GM12878 (cell line): ENCODE data around the gene CDH5. TPM values are rescaled to one million over a fixed set of nuclear protein-coding genes. Genes with fewer than 3 reads are reported as not detected.

Source experiments
- ATAC-seq: fragments of 200-7000 bp; cut with Tn5 transposase; 3 replicates; pipeline ENCODE4 v1.9.1; 2020; ENCODE audit warnings: mild to moderate bottlenecking, moderate library complexity
- BruUV-seq: library from RNA; stranded (reverse); fragments of 400-500 nt; replicated peaks from 2 replicates; lab custom pipeline; 2021; lab: Mats Ljungman, UMichigan
- CTCF ChIA-PET: fragments of 300-600 bp; sonication (Branson Sonifier 250); formaldehyde crosslinking; extraction: SDS; loops from one replicate; lab custom pipeline; 2021; ENCODE audit warnings: inconsistent platforms; lab: Yijun Ruan, JAX
- POLR2A ChIA-PET: fragments of 350-600 bp; formaldehyde crosslinking; extraction: SDS; loops from one replicate; lab custom pipeline; 2021; ENCODE audit warnings: inconsistent platforms; lab: Charles Lee
- RAD21 ChIA-PET: fragments of 300-600 bp; sonication (Branson Sonifier 250); formaldehyde crosslinking; loops from one replicate; lab custom pipeline; 2023; ENCODE audit warnings: antibody characterized with exemption; ENCODE audit not compliant: unreplicated experiment; lab: Charles Lee
- SMC1A ChIA-PET: fragments of 300-600 bp; sonication (Branson Sonifier 250); formaldehyde crosslinking; loops from one replicate; lab custom pipeline; 2023; ENCODE audit not compliant: unreplicated experiment, uncharacterized antibody; lab: Charles Lee
- DNase-seq: peaks from one replicate; pipeline ENCODE4 v3.0.0-alpha.2; 2011; ENCODE audit warnings: low read depth, low spot score
- FAIRE-seq: peaks from 3 replicates; lab custom pipeline; 2011; peaks lifted over from hg19 to GRCh38; lab: Jason Lieb, UNC
- H2AFZ ChIP-seq: 2 replicates; pipeline ENCODE4 v1.6.0; 2011; ENCODE audit warnings: low read depth, low read length, control low read depth; ENCODE audit not compliant: control insufficient read depth
- H3K27ac ChIP-seq: 2 replicates; pipeline ENCODE4 v1.5.1; 2011; ENCODE audit warnings: control low read depth; ENCODE audit not compliant: control insufficient read depth, insufficient read depth
- H3K27me3 ChIP-seq, 2 experiments: replicated peaks in 1 of 2; 2 replicates each; pipeline versions ENCODE4 v1.6.0 to v1.6.1; 2011; ENCODE audit warnings: low read length in 1 of 2; ENCODE audit not compliant: control insufficient read depth in 2 of 2, insufficient read depth in 2 of 2
- H3K36me3 ChIP-seq, 2 experiments: 2 replicates each; pipeline ENCODE4 v1.5.1; 2011; ENCODE audit warnings: low read length in 1 of 2; ENCODE audit not compliant: control insufficient read depth in 2 of 2, insufficient read depth in 2 of 2
- H3K4me1 ChIP-seq: 2 replicates; pipeline ENCODE4 v1.6.1; 2011; ENCODE audit warnings: mild to moderate bottlenecking, low read length, moderate library complexity, mixed read lengths; ENCODE audit not compliant: control insufficient read depth, insufficient read depth
- H3K4me2 ChIP-seq: 2 replicates; pipeline ENCODE4 v1.6.0; 2011; ENCODE audit warnings: control low read depth; ENCODE audit not compliant: control insufficient read depth, insufficient read depth
- H3K4me3 ChIP-seq: fragments of 200-600 bp; sonication (generic); 2 replicates; pipeline ENCODE4 v1.5.1; 2016
- H3K79me2 ChIP-seq: 2 replicates; pipeline ENCODE4 v1.6.0; 2011; ENCODE audit warnings: low read length; ENCODE audit not compliant: control insufficient read depth, insufficient read depth
- H3K9ac ChIP-seq: 2 replicates; pipeline ENCODE4 v1.8.0; 2011; ENCODE audit warnings: low read length, control low read depth, mixed read lengths; ENCODE audit not compliant: control insufficient read depth, insufficient read depth
- H3K9me3 ChIP-seq: replicated peaks from 3 replicates; pipeline ENCODE4 v1.5.1; 2011; ENCODE audit warnings: mild to moderate bottlenecking, low read length; ENCODE audit not compliant: control insufficient read depth, insufficient read depth
- H4K20me1 ChIP-seq: 2 replicates; pipeline ENCODE4 v1.6.0; 2011; ENCODE audit not compliant: control insufficient read depth, insufficient read depth
- CEBPZ ChIP-seq: fragments of 150-350 bp; IDR thresholded peaks from 2 replicates; pipeline ENCODE4 v1.6.1; 2016; ENCODE audit warnings: low read depth, low read length
- NFXL1 ChIP-seq: fragments of 450-650 bp; IDR thresholded peaks from 2 replicates; pipeline ENCODE4 v1.6.1; 2017; ENCODE audit warnings: antibody characterized with exemption, mild to moderate bottlenecking, borderline replicate concordance
- SREBF1 ChIP-seq: IDR thresholded peaks from 2 replicates; pipeline ENCODE4 v1.6.1; 2012; ENCODE audit warnings: mild to moderate bottlenecking, low read length
- STAT1 ChIP-seq: fragments of 450-650 bp; conservative IDR thresholded peaks from 2 replicates; pipeline ENCODE4 v1.6.1; 2014; ENCODE audit warnings: antibody characterized with exemption, mild to moderate bottlenecking
- TCF12 ChIP-seq: IDR thresholded peaks from 2 replicates; pipeline ENCODE4 v1.6.1; 2011; ENCODE audit warnings: low read depth, mild to moderate bottlenecking, low read length
- TCF7 ChIP-seq: IDR thresholded peaks from 2 replicates; pipeline ENCODE4 v1.6.1; 2014; ENCODE audit warnings: antibody characterized with exemption, borderline replicate concordance
- ZNF384 ChIP-seq: IDR thresholded peaks from 2 replicates; pipeline ENCODE4 v1.6.1; 2012; ENCODE audit warnings: low read depth, mild to moderate bottlenecking, low read length, improper control_type of control experiment, borderline replicate concordance
- WGBS: methylation state at CpG from one replicate; pipeline ENCODE4 v1.1.6; 2016; ENCODE audit warnings: low lambda C conversion rate; ENCODE audit not compliant: insufficient replicate concordance, insufficient coverage; ENCODE audit errors: missing lambda C conversion rate; 5-methylcytosine and 5-hydroxymethylcytosine counted together
- in situ Hi-C: fragments of 300-500 bp; cut with MboI; formaldehyde crosslinking; loops from 9 replicates; pipeline ENCODE4 v1.14.3; 2018; ENCODE audit warnings: mixed read lengths
- intact Hi-C: fragments of 100-400 bp; cut with micrococcal nuclease; formaldehyde crosslinking; loops from one replicate; pipeline ENCODE4 v1.14.2; 2022; ENCODE audit not compliant: unreplicated experiment
- polyA plus RNA-seq, 11 experiments: library from polyadenylated mRNA; depleted of rRNA in 4 of 11; unstranded in 6 of 11; stranded (reverse) in 5 of 11; fragments of >200 nt; fragmentation: Nextera tagmentation in 4 of 11; fragmentation: Illumina TruSeq in 1 of 11; extraction: Ambion mirVana in 4 of 11; extraction: Trizol in 1 of 11; gene quantifications; 1 replicate in 1 of 11; 2 replicates in 10 of 11; pipeline versions ENCODE4 v1.2.1 to v1.2.3, GENCODE V29; 2011 to 2016; ENCODE audit warnings: inconsistent platforms in 2 of 11, missing spikeins in 2 of 11, low read depth in 1 of 11
- total RNA-seq, 4 experiments: library from RNA; depleted of rRNA in 3 of 4; stranded (reverse); fragments of >200 nt in 3 of 4; fragmentation: Illumina TruSeq in 1 of 4; extraction: Trizol in 1 of 4; gene quantifications; 2 replicates each; pipeline versions ENCODE4 v1.2.1 to v1.2.3, GENCODE V29; 2013 to 2021
- TF ChIP-seq, protein P1 (sequence below): IDR thresholded peaks from 2 replicates; pipeline ENCODE4 v1.6.1; 2012; ENCODE audit warnings: low read depth, low read length, improper control_type of control experiment
- TF ChIP-seq, protein P2 (sequence below): fragments of 450-650 bp; IDR thresholded peaks from 2 replicates; pipeline ENCODE4 v1.6.1; 2017; ENCODE audit warnings: antibody characterized with exemption, mild to moderate bottlenecking, moderate library complexity

Gene CDH5
- total and polyA plus RNA-seq, 10 of the 15 experiments (the other 5 are each of a cell fraction or from before 2014, with no cell fraction given): not detected

- TF ChIP-seq, protein P1, sequence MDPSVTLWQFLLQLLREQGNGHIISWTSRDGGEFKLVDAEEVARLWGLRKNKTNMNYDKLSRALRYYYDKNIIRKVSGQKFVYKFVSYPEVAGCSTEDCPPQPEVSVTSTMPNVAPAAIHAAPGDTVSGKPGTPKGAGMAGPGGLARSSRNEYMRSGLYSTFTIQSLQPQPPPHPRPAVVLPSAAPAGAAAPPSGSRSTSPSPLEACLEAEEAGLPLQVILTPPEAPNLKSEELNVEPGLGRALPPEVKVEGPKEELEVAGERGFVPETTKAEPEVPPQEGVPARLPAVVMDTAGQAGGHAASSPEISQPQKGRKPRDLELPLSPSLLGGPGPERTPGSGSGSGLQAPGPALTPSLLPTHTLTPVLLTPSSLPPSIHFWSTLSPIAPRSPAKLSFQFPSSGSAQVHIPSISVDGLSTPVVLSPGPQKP: no peak
- TF ChIP-seq, all 136 proteins: peak for 0
These were observed 14.2 kb upstream of the CDH5 start (continued) for GRCh38 chr16:66352304-66352703.

- no peak for FAIRE-seq
- intact Hi-C loops (no loop called here), in situ Hi-C loops (no loop called here)
- Histone ChIP-seq H4K20me1 (no peaks in the 10 kb centered on the region), H3K27me3 (no peaks in the 10 kb centered on the region), H2AFZ (no peak overlapping the region), H3K36me3 (no peaks in the 10 kb centered on the region), H3K4me3 (no peak overlapping the region), H3K4me1 (no peaks in the 10 kb centered on the region), H3K9ac (no peak overlapping the region), H3K9me3 (no peaks in the 10 kb centered on the region), H3K27ac (no peak overlapping the region), H3K79me2 (no peaks in the 10 kb centered on the region)
- ChIA-PET RAD21 (no interaction called here), POLR2A (no interaction called here), CTCF (interaction anchor here (0.7 to 3.8 kb wide), 4 partner anchors 9 to 348 kb away, joined by 3 to 33 read pairs (median 4); no protein-coding TSS in a partner anchor), SMC1A (no interaction called here)
- no peak for ATAC-seq
- DNase-seq: no peak
- WGBS: 34% methylated on average over 5 of the region's 5 CpGs
- TF ChIP-seq, protein P2, sequence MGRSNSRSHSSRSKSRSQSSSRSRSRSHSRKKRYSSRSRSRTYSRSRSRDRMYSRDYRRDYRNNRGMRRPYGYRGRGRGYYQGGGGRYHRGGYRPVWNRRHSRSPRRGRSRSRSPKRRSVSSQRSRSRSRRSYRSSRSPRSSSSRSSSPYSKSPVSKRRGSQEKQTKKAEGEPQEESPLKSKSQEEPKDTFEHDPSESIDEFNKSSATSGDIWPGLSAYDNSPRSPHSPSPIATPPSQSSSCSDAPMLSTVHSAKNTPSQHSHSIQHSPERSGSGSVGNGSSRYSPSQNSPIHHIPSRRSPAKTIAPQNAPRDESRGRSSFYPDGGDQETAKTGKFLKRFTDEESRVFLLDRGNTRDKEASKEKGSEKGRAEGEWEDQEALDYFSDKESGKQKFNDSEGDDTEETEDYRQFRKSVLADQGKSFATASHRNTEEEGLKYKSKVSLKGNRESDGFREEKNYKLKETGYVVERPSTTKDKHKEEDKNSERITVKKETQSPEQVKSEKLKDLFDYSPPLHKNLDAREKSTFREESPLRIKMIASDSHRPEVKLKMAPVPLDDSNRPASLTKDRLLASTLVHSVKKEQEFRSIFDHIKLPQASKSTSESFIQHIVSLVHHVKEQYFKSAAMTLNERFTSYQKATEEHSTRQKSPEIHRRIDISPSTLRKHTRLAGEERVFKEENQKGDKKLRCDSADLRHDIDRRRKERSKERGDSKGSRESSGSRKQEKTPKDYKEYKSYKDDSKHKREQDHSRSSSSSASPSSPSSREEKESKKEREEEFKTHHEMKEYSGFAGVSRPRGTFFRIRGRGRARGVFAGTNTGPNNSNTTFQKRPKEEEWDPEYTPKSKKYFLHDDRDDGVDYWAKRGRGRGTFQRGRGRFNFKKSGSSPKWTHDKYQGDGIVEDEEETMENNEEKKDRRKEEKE: no peak
- TF ChIP-seq TCF7 (no peak), TCF12 (no peak), ZNF384 (no peak), NFXL1 (no peak), STAT1 (no peak), SREBF1 (no peak), CEBPZ (no peak)
- TF ChIP-seq, all 136 proteins: peak for 0
- no peak overlapping the region for H3K4me2 ChIP-seq
- BruUV-seq: no TSS peak
These were observed 13.4 kb upstream of the CDH5 start for GRCh38 chr16:66353055-66353454.
